Caco-2 (cell line): ENCODE data around the gene MYOZ1. TPM values are rescaled to one million over a fixed set of nuclear protein-coding genes. Genes with fewer than 3 reads are reported as not detected.

Experiments used
- BruUV-seq: library from RNA; stranded (reverse); fragments of 400-500 nt; replicated peaks from 2 replicates; lab custom pipeline; 2021; lab: Mats Ljungman, UMichigan
- CTCF ChIA-PET: fragments of 300-600 bp; sonication (Branson Sonifier 250); formaldehyde crosslinking; loops from one replicate; lab custom pipeline; 2022; ENCODE audit warnings: antibody characterized with exemption; lab: Charles Lee
- POLR2A ChIA-PET: fragments of 300-600 bp; sonication (Branson Sonifier 250); formaldehyde crosslinking; loops from one replicate; lab custom pipeline; 2022; ENCODE audit warnings: antibody characterized with exemption; lab: Charles Lee
- DNase-seq, 2 experiments: peaks; one replicate each; pipeline versions ENCODE4 v3.0.0 to v3.0.0-alpha.2; 2020 to 2022
- H3K27me3 ChIP-seq: replicated peaks from 2 replicates; pipeline ENCODE4 v1.6.0; 2011; ENCODE audit warnings: low read length; ENCODE audit not compliant: control insufficient read depth, insufficient read depth
- H3K36me3 ChIP-seq: 2 replicates; pipeline ENCODE4 v1.5.1; 2011; ENCODE audit warnings: low read length; ENCODE audit not compliant: control insufficient read depth, insufficient read depth
- H3K4me1 ChIP-seq: fragments of 250-450 bp; sonication (Bioruptor Pico); 2 replicates; pipeline ENCODE4 v1.5.1; 2020; ENCODE audit warnings: mild to moderate bottlenecking
- H3K4me3 ChIP-seq: 2 replicates; pipeline ENCODE4 v1.5.1; 2011; ENCODE audit warnings: low read depth, mild to moderate bottlenecking, control low read depth, low read length
- H3K9me3 ChIP-seq: fragments of 250-450 bp; sonication (Bioruptor Pico); 2 replicates; pipeline ENCODE4 v1.5.1; 2020; ENCODE audit warnings: mild to moderate bottlenecking, moderate library complexity
- H3K27ac Mint-ChIP-seq: one replicate; pipeline ENCODE4 v1.8.0; 2022; ENCODE audit warnings: mixed read lengths; ENCODE audit not compliant: unreplicated experiment
- H3K27me3 Mint-ChIP-seq: one replicate; pipeline ENCODE4 v1.8.0; 2022; ENCODE audit warnings: mixed read lengths; ENCODE audit not compliant: insufficient read depth, unreplicated experiment
- H3K36me3 Mint-ChIP-seq: one replicate; pipeline ENCODE4 v1.8.0; 2022; ENCODE audit warnings: mild to moderate bottlenecking, mixed read lengths; ENCODE audit not compliant: insufficient read depth, unreplicated experiment
- H3K4me1 Mint-ChIP-seq: one replicate; pipeline ENCODE4 v1.8.0; 2022; ENCODE audit warnings: low read depth, mixed read lengths; ENCODE audit not compliant: unreplicated experiment
- H3K4me3 Mint-ChIP-seq: one replicate; pipeline ENCODE4 v1.8.0; 2022; ENCODE audit warnings: mild to moderate bottlenecking, moderate library complexity, mixed read lengths; ENCODE audit not compliant: unreplicated experiment
- H3K9me3 Mint-ChIP-seq: one replicate; pipeline ENCODE4 v1.8.0; 2022; ENCODE audit warnings: mixed read lengths; ENCODE audit not compliant: unreplicated experiment
- CTCF ChIP-seq, 2 experiments: fragments of 200-600 bp in 1 of 2; IDR thresholded peaks; 1 replicate in 1 of 2; 2 replicates in 1 of 2; pipeline versions ENCODE4 v1.5.1 to v1.8.0; 2011 to 2022; ENCODE audit warnings: antibody characterized with exemption in 1 of 2, control low read depth in 1 of 2, inconsistent platforms in 1 of 2, low read depth in 1 of 2, low read length in 1 of 2, mild to moderate bottlenecking in 1 of 2, moderate library complexity in 1 of 2; ENCODE audit not compliant: insufficient read depth in 1 of 2, severe bottlenecking in 1 of 2, unreplicated experiment in 1 of 2
- intact Hi-C: fragments of 100-400 bp; cut with micrococcal nuclease; formaldehyde crosslinking; loops from one replicate; pipeline ENCODE4 v1.10.0; 2022; ENCODE audit not compliant: unreplicated experiment
- total RNA-seq: library from RNA; stranded (reverse); gene quantifications from 2 replicates; pipeline ENCODE4 v1.2.3, GENCODE V29; 2022

Gene MYOZ1
- total RNA-seq, 1 experiment from 2014 or later, result 0.52 TPM

- intact Hi-C loops, result no loop called here
- no peak for TF ChIP-seq CTCF (IDR thresholded peaks at IDR 0.05; ENCODE audit: insufficient read depth in 1 of 2, low read depth in 1 of 2, low read length in 1 of 2, severe bottlenecking in 1 of 2, unreplicated experiment in 1 of 2)
- Histone ChIP-seq H3K36me3 (no peaks in the 10 kb centered on the region), H3K9me3 (no peaks in the 10 kb centered on the region), H3K27me3 (no peaks in the 10 kb centered on the region), H3K4me3 (no peak overlapping the region), H3K4me1 (0 out of 2 replicates have a peak, but pooled peaks cover 5% of the 10 kb centered on the region)
- Mint-ChIP-seq H3K36me3 (peaks cover 4% of the 10 kb centered on the region), H3K4me1 (peaks cover 12% of the 10 kb centered on the region), H3K27me3 (no peaks in the 10 kb centered on the region), H3K27ac (no peak overlapping the region), H3K4me3 (no peak overlapping the region), H3K9me3 (no peaks in the 10 kb centered on the region)
- no TSS peak for BruUV-seq
- no peak for DNase-seq
- ChIA-PET CTCF (no interaction called here), POLR2A (no interaction called here)
These were observed 2.0 kb downstream of the MYOZ1 start for GRCh38 chr10:73639286-73639685.

- Histone ChIP-seq H3K4me3 (no peak overlapping the region), H3K27me3 (no peaks in the 10 kb centered on the region), H3K4me1 (no peaks in the 10 kb centered on the region), H3K36me3 (no peaks in the 10 kb centered on the region), H3K9me3 (no peaks in the 10 kb centered on the region)
- TF ChIP-seq CTCF (IDR thresholded peaks at IDR 0.05; ENCODE audit: insufficient read depth in 1 of 2, low read depth in 1 of 2, low read length in 1 of 2, severe bottlenecking in 1 of 2, unreplicated experiment in 1 of 2), result no peak
- Mint-ChIP-seq H3K36me3 (no peaks in the 10 kb centered on the region), H3K27ac (no peak overlapping the region), H3K27me3 (no peaks in the 10 kb centered on the region), H3K9me3 (no peaks in the 10 kb centered on the region), H3K4me3 (no peak overlapping the region), H3K4me1 (no peaks in the 10 kb centered on the region)
- intact Hi-C loops, result no loop called here
- BruUV-seq, result no TSS peak
- POLR2A ChIA-PET, result no interaction called here
- no peak for DNase-seq
- CTCF ChIA-PET, result interaction anchor here (0.9 kb wide), 1 partner anchor 10 kb away, joined by 4 read pairs; no protein-coding TSS in a partner anchor
These were observed 5.5 kb downstream of the MYOZ1 start for GRCh38 chr10:73635781-73636180.

- intact Hi-C loops, result no loop called here
- Histone ChIP-seq H3K4me3 (no peak overlapping the region), H3K4me1 (no peaks in the 10 kb centered on the region), H3K9me3 (no peaks in the 10 kb centered on the region), H3K36me3 (no peaks in the 10 kb centered on the region), H3K27me3 (no peaks in the 10 kb centered on the region)
- TF ChIP-seq CTCF (IDR thresholded peaks at IDR 0.05; ENCODE audit: insufficient read depth in 1 of 2, low read depth in 1 of 2, low read length in 1 of 2, severe bottlenecking in 1 of 2, unreplicated experiment in 1 of 2), result no peak
- Mint-ChIP-seq H3K9me3 (no peaks in the 10 kb centered on the region), H3K27ac (no peak overlapping the region), H3K4me3 (no peak overlapping the region), H3K4me1 (no peaks in the 10 kb centered on the region), H3K27me3 (no peaks in the 10 kb centered on the region), H3K36me3 (no peaks in the 10 kb centered on the region)
- BruUV-seq, result no TSS peak
- POLR2A ChIA-PET, result no interaction called here
- no peak for DNase-seq
- CTCF ChIA-PET, result no interaction called here
These were observed 6.9 kb downstream of the MYOZ1 start for GRCh38 chr10:73634421-73634820.
